ENCODE measurements around the gene GFPT2. TPM values are rescaled to one million over a fixed set of nuclear protein-coding genes. Genes with fewer than 3 reads are reported as not detected.

Gene GFPT2
- total and polyA plus RNA-seq, 2 of the 4 experiments (the other 2 are of a cell fraction) = 20.3 to 20.8 TPM

DNA sequence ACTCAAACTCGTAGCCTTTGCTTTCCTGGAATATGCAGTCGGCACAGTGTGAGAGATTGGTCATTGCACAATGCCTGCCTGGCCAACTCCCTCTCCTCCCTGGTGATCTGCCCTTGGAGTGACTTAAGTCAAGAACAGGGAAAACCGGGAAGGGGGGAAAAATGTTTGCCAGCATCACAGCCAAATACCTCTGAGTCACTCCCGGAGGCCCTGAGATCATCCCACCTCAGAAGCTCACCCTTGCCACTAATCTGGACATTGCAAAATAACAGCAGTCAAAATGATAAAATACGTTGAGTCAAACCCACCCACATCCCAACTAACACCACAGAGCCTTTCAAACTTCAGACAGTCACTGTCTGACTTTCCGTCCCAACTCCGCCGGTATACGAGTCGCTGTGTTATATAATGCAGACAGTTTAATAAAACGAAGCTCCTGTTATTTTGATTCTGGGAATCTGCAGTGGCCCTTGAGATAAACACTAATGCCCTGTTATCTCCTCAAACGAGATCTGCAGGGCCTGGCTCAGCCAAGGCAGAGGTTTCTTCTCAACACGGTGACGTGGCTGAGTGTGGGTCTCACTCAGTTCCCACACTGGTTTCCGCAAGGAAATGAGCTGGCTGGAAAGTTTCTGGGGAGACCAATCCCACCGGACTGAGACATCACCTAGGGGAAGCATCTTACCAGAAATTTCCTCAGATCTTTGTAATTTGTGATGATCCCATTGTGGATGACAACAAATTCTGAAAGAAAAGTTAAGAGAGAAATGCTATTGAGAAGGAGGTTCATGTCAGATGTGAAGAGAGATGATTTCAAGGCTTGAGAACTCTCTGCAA lies 22.1 kb downstream of the GFPT2 start (continued):
- TF ChIP-seq CEBPB (IDR thresholded peaks at IDR 0.05; ENCODE audit: low read depth, low read length) = peak; percentile 99
- peak; percentile 46; the same call in 1 of the 2 replicates for TF ChIP-seq MAZ (IDR thresholded peaks at IDR 0.05; ENCODE audit: borderline replicate concordance, low read depth, low read length)
- TF ChIP-seq CHD1 (IDR thresholded peaks at IDR 0.05; ENCODE audit: low read depth, low read length) = no peak

DNA sequence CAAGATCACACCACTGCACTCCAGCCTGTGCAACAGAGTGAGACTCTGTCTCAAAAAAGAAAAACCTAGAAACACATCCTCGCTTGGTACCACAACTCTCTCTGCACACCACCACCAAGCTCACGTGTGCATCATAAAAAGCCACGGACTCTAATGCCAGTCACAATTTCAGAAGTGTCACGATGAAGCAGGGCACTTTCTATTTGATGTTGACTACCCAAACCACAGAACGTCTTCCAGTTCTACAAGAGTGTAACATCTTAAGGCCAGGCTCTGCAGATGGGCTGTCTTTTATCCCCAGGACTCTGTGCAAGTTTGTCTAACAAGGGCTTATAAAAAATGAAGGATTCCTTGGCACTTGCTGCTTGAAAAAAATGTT lies 22.9 kb downstream of the GFPT2 start:
- POLR2A ChIA-PET (ENCODE audit: unreplicated experiment) = interaction anchor here (0.7 kb wide), 1 partner anchor 276 kb away, joined by 4 read pairs; no protein-coding TSS in a partner anchor

More for the DNA sequence above, 22.9 kb downstream of the GFPT2 start:
- 0 out of 2 replicates have a peak overlapping the region, but pooled peaks have one; percentile 29 for H3K23ac ChIP-seq (ENCODE audit: low read depth, low read length)
- 0 out of 2 replicates have a peak, but pooled peaks have one; percentile 2 for ATAC-seq (ENCODE audit: low read depth)
- H3K14ac ChIP-seq (replicated peaks; ENCODE audit: low read depth, low read length) = peak overlapping the region; percentile 56
- peak overlapping the region; percentile 42 for H2BK5ac ChIP-seq (ENCODE audit: low read depth, low read length, poor library complexity, severe bottlenecking)
- H3K27me3 ChIP-seq (ENCODE audit: control insufficient read depth, insufficient read depth, low read length) = no peaks in the 10 kb centered on the region
- H3K56ac ChIP-seq (ENCODE audit: extremely low read depth, insufficient read depth, low read length) = no peak overlapping the region
- H3K4ac ChIP-seq (ENCODE audit: low read depth, low read length) = peak overlapping the region; percentile 52; the same call in 1 of the 2 replicates
- H3K9me1 ChIP-seq (ENCODE audit: insufficient read depth, low read length) = peaks cover 20% of the 10 kb centered on the region
- no peak overlapping the region for H4K5ac ChIP-seq (ENCODE audit: low read depth, low read length)
- H3K4me3 ChIP-seq (ENCODE audit: insufficient read depth, low read depth, low read length) = no peak overlapping the region
- peak overlapping the region; percentile 23; the same call in 1 of the 2 replicates for H2BK20ac ChIP-seq (ENCODE audit: low read depth, low read length)
- no peak overlapping the region; the same call in 1 of the 2 replicates for H3K9ac ChIP-seq (ENCODE audit: low read depth, low read length)
- peaks cover 0 to 8% of the 10 kb centered on the region in 2 experiments; a peak in 1 of 4 replicates for H3K79me1 ChIP-seq (ENCODE audit: low read depth in 1 of 2, low read length in 2 of 2)
- peak overlapping the region; percentile 60 for H2AK5ac ChIP-seq (ENCODE audit: low read depth, low read length)
- peaks cover 12% of the 10 kb centered on the region for H3K36me3 ChIP-seq (ENCODE audit: control insufficient read depth, insufficient read depth, low read length)
- no peak overlapping the region for H4K91ac ChIP-seq (ENCODE audit: insufficient read depth, low read depth, low read length)
- dilution Hi-C loops (cut with HindIII; ENCODE audit: low sequenced_read_pairs, unreplicated experiment) (no loop called here), intact Hi-C loops (cut with micrococcal nuclease) (loop anchor here (2.0 kb wide), 1 partner anchor 37 kb away; the partner anchor contains the start of gene MAPK9), in situ Hi-C loops (cut with MboI; ENCODE audit: low sequenced_read_pairs) (no loop called here)
- no peak for DNase-seq
- H2BK120ac ChIP-seq (ENCODE audit: low read depth, low read length) = peak overlapping the region; percentile 14
- H3K9me3 ChIP-seq (ENCODE audit: control insufficient read depth, insufficient read depth, low read length) = no peaks in the 10 kb centered on the region
- peaks cover 18% of the 10 kb centered on the region for H3K4me1 ChIP-seq (ENCODE audit: control insufficient read depth, insufficient read depth, low read length)
- WGBS, 2 experiments (ENCODE audit: extremely low coverage in 2 of 2, insufficient read length in 1 of 2) = no CpG with 5 or more reads among the region's 5 CpGs
- peaks cover 21% of the 10 kb centered on the region for H4K20me1 ChIP-seq (ENCODE audit: insufficient read depth, low read length)
- no TSS peak for BruUV-seq (replicated peaks)
- peak overlapping the region; percentile 44 for H3K4me2 ChIP-seq (ENCODE audit: low read depth, low read length)
- H2BK15ac ChIP-seq (ENCODE audit: low read depth, low read length) = no peak overlapping the region
- H2AK9ac ChIP-seq (replicated peaks; ENCODE audit: low read depth, low read length, poor library complexity) = no peak overlapping the region
- CTCF ChIA-PET = interaction anchor here (1.3 kb wide), 1 partner anchor 37 kb away, joined by 5 read pairs; no protein-coding TSS in a partner anchor
- H3K27ac ChIP-seq (ENCODE audit: insufficient read depth, low read length) = peak overlapping the region; percentile 4; the same call in 1 of the 2 replicates
- peak overlapping the region; percentile 2; the same call in 1 of the 2 replicates for H3K18ac ChIP-seq (ENCODE audit: low read depth, low read length)
- TF ChIP-seq, protein P1, sequence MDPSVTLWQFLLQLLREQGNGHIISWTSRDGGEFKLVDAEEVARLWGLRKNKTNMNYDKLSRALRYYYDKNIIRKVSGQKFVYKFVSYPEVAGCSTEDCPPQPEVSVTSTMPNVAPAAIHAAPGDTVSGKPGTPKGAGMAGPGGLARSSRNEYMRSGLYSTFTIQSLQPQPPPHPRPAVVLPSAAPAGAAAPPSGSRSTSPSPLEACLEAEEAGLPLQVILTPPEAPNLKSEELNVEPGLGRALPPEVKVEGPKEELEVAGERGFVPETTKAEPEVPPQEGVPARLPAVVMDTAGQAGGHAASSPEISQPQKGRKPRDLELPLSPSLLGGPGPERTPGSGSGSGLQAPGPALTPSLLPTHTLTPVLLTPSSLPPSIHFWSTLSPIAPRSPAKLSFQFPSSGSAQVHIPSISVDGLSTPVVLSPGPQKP (IDR thresholded peaks at IDR 0.05; ENCODE audit: borderline replicate concordance, low read depth, low read length) = no peak
- no peak for TF ChIP-seq CEBPB (IDR thresholded peaks at IDR 0.05; ENCODE audit: low read depth, low read length)
- TF ChIP-seq NFE2L2 (IDR thresholded peaks at IDR 0.05; ENCODE audit: low read depth, low read length) = no peak
- TF ChIP-seq, protein P2, sequence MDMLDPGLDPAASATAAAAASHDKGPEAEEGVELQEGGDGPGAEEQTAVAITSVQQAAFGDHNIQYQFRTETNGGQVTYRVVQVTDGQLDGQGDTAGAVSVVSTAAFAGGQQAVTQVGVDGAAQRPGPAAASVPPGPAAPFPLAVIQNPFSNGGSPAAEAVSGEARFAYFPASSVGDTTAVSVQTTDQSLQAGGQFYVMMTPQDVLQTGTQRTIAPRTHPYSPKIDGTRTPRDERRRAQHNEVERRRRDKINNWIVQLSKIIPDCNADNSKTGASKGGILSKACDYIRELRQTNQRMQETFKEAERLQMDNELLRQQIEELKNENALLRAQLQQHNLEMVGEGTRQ (IDR thresholded peaks at IDR 0.05; ENCODE audit: low read depth, low read length) = no peak
- no peak overlapping the region for H2AFZ ChIP-seq (replicated peaks; ENCODE audit: low read length, poor library complexity)
- H4K8ac ChIP-seq (ENCODE audit: low read depth in 2 of 2, low read length in 2 of 2) = peak overlapping the region in 1 of 2 experiments; percentile 10; a peak in 1 of 4 replicates

All from IMR-90 (cell line).